ENCODE data around the gene GLT6D1. TPM values are rescaled to one million over a fixed set of nuclear protein-coding genes. Genes with fewer than 3 reads are reported as not detected.
"Not testable (repeated sequence)": the region's sequence is repeated elsewhere in the genome, so short reads cannot be mapped to it uniquely, and the experiment has no call there.

GLT6D1 gene
- total and polyA plus RNA-seq, 5 donors from 2014 or later, result not detected

- H3K9me3 ChIP-seq (ENCODE audit: control insufficient read depth in 2 of 2, low read length in 2 of 2), result peaks cover 31 to 42% of the 10 kb centered on the region in 2 experiments
- ATAC-seq (ENCODE audit: low read depth in 2 of 2) (no peak), DNase-seq (no peak)
- no peaks in the 10 kb centered on the region for H3K4me1 ChIP-seq (ENCODE audit: control insufficient read depth, insufficient read depth, low read length, poor library complexity, severe bottlenecking)
- no peaks in the 10 kb centered on the region for H3K36me3 ChIP-seq (ENCODE audit: control insufficient read depth, insufficient read depth, low read length)
- Mint-ChIP-seq H3K4me1 (no peaks in the 10 kb centered on the region), H3K9me3 (peaks cover 3 to 52% (median 25%) of the 10 kb centered on the region in 7 donors), H3K27me3 (no peaks in the 10 kb centered on the region), H3K4me3 (no peak overlapping the region), H3K36me3 (peaks cover 6% of the 10 kb centered on the region), H3K27ac (no peak overlapping the region)
- no peak overlapping the region for H3K4me3 ChIP-seq (ENCODE audit: low read depth, low read length)
- H3K27ac ChIP-seq (ENCODE audit: insufficient read depth, low read length, poor library complexity, severe bottlenecking), result no peak overlapping the region
- no peaks in the 10 kb centered on the region for H3K27me3 ChIP-seq (ENCODE audit: control insufficient read depth, insufficient read depth, low read length)
Observed at GRCh38 chr9:135644631-135645218, 5.4 kb upstream of the GLT6D1 start.

GRCh38 chr9:135641745-135642144 lies 2.4 kb upstream of the GLT6D1 start:
- H3K4me3 ChIP-seq (ENCODE audit: low read depth, low read length), result no peak overlapping the region
- H3K9me3 ChIP-seq (ENCODE audit: control insufficient read depth in 2 of 2, low read length in 2 of 2), result peaks cover 11 to 16% of the 10 kb centered on the region in 2 experiments
- ATAC-seq (ENCODE audit: low read depth in 2 of 2) (no peak), DNase-seq (no peak)
- no peaks in the 10 kb centered on the region for H3K27me3 ChIP-seq (ENCODE audit: control insufficient read depth, insufficient read depth, low read length)
- Mint-ChIP-seq H3K4me1 (no peaks in the 10 kb centered on the region), H3K9me3 (peaks cover 2 to 29% (median 21%) of the 10 kb centered on the region in 7 donors), H3K27ac (no peak overlapping the region), H3K27me3 (no peaks in the 10 kb centered on the region), H3K36me3 (peaks cover 6% of the 10 kb centered on the region), H3K4me3 (no peak overlapping the region)
- no peak overlapping the region for H3K27ac ChIP-seq (ENCODE audit: insufficient read depth, low read length, poor library complexity, severe bottlenecking)
- H3K4me1 ChIP-seq (ENCODE audit: control insufficient read depth, insufficient read depth, low read length, poor library complexity, severe bottlenecking), result no peaks in the 10 kb centered on the region
- no peaks in the 10 kb centered on the region for H3K36me3 ChIP-seq (ENCODE audit: control insufficient read depth, insufficient read depth, low read length)

GRCh38 chr9:135641047-135641446 lies 1.7 kb upstream of the GLT6D1 start:
- no peak overlapping the region for H3K27ac ChIP-seq (ENCODE audit: insufficient read depth, low read length, poor library complexity, severe bottlenecking)
- no peak overlapping the region for H3K4me3 ChIP-seq (ENCODE audit: low read depth, low read length)
- no peaks in the 10 kb centered on the region for H3K27me3 Mint-ChIP-seq
- no peak overlapping the region for H3K4me3 Mint-ChIP-seq
- H3K9me3 Mint-ChIP-seq, result peaks cover 2 to 26% (median 20%) of the 10 kb centered on the region in 7 donors
- H3K9me3 ChIP-seq (ENCODE audit: control insufficient read depth in 2 of 2, low read length in 2 of 2), result peaks cover 11 to 16% of the 10 kb centered on the region in 2 experiments
- ATAC-seq (ENCODE audit: low read depth in 2 of 2), result no peak
- H3K27me3 ChIP-seq (ENCODE audit: control insufficient read depth, insufficient read depth, low read length), result no peaks in the 10 kb centered on the region
- no peaks in the 10 kb centered on the region for H3K36me3 ChIP-seq (ENCODE audit: control insufficient read depth, insufficient read depth, low read length)
- H3K27ac Mint-ChIP-seq, result no peak overlapping the region
- no peaks in the 10 kb centered on the region for H3K4me1 Mint-ChIP-seq
- DNase-seq, result no peak
- peaks cover 6% of the 10 kb centered on the region for H3K36me3 Mint-ChIP-seq
- H3K4me1 ChIP-seq (ENCODE audit: control insufficient read depth, insufficient read depth, low read length, poor library complexity, severe bottlenecking), result no peaks in the 10 kb centered on the region

- H3K27me3 ChIP-seq (ENCODE audit: control insufficient read depth, insufficient read depth, low read length); DNase-seq; H3K9me3 Mint-ChIP-seq; H3K4me3 ChIP-seq (ENCODE audit: low read depth, low read length); H3K27ac Mint-ChIP-seq; H3K36me3 ChIP-seq (ENCODE audit: control insufficient read depth, insufficient read depth, low read length); H3K27me3 Mint-ChIP-seq; ATAC-seq (ENCODE audit: low read depth in 2 of 2); H3K4me1 ChIP-seq (ENCODE audit: control insufficient read depth, insufficient read depth, low read length, poor library complexity, severe bottlenecking); H3K36me3 Mint-ChIP-seq; H3K9me3 ChIP-seq (ENCODE audit: control insufficient read depth in 2 of 2, low read length in 2 of 2); H3K4me3 Mint-ChIP-seq; H3K27ac ChIP-seq (ENCODE audit: insufficient read depth, low read length, poor library complexity, severe bottlenecking); H3K4me1 Mint-ChIP-seq: not testable (repeated sequence)
Observed at GRCh38 chr9:135636930-135637530, 2.3 kb downstream of the GLT6D1 start.

- peaks cover 0 to 11% (median 5%) of the 10 kb centered on the region in 7 donors for H3K9me3 Mint-ChIP-seq
- Histone ChIP-seq H3K4me1 (ENCODE audit: control insufficient read depth, insufficient read depth, low read length, poor library complexity, severe bottlenecking) (no peaks in the 10 kb centered on the region), H3K36me3 (ENCODE audit: control insufficient read depth, insufficient read depth, low read length) (no peaks in the 10 kb centered on the region), H3K4me3 (ENCODE audit: low read depth, low read length) (no peak overlapping the region), H3K27me3 (ENCODE audit: control insufficient read depth, insufficient read depth, low read length) (no peaks in the 10 kb centered on the region), H3K9me3 (ENCODE audit: control insufficient read depth in 2 of 2, low read length in 2 of 2) (peaks cover 10% of the 10 kb centered on the region in 2 experiments), H3K27ac (ENCODE audit: insufficient read depth, low read length, poor library complexity, severe bottlenecking) (no peak overlapping the region)
- no peaks in the 10 kb centered on the region for H3K4me1 Mint-ChIP-seq
- H3K4me3 Mint-ChIP-seq, result no peak overlapping the region
- ATAC-seq (ENCODE audit: low read depth in 2 of 2) (no peak), DNase-seq (no peak)
- no peaks in the 10 kb centered on the region for H3K36me3 Mint-ChIP-seq
- no peak overlapping the region for H3K27ac Mint-ChIP-seq
- H3K27me3 Mint-ChIP-seq, result peaks cover 9% of the 10 kb centered on the region
Observed at GRCh38 chr9:135632841-135633240, 6.5 kb downstream of the GLT6D1 start.

- H3K27ac ChIP-seq (ENCODE audit: insufficient read depth, low read length, poor library complexity, severe bottlenecking), result no peak overlapping the region
- Mint-ChIP-seq H3K36me3 (no peaks in the 10 kb centered on the region), H3K4me1 (no peaks in the 10 kb centered on the region), H3K4me3 (no peak overlapping the region), H3K9me3 (peaks cover 0 to 14% (median 4%) of the 10 kb centered on the region in 7 donors), H3K27ac (no peak overlapping the region), H3K27me3 (no peaks in the 10 kb centered on the region)
- no peaks in the 10 kb centered on the region for H3K27me3 ChIP-seq (ENCODE audit: control insufficient read depth, insufficient read depth, low read length)
- DNase-seq (no peak), ATAC-seq (ENCODE audit: low read depth in 2 of 2) (no peak)
- no peaks in the 10 kb centered on the region for H3K4me1 ChIP-seq (ENCODE audit: control insufficient read depth, insufficient read depth, low read length, poor library complexity, severe bottlenecking)
- no peak overlapping the region for H3K4me3 ChIP-seq (ENCODE audit: low read depth, low read length)
- no peaks in the 10 kb centered on the region for H3K36me3 ChIP-seq (ENCODE audit: control insufficient read depth, insufficient read depth, low read length)
- H3K9me3 ChIP-seq (ENCODE audit: control insufficient read depth in 2 of 2, low read length in 2 of 2), result peaks cover 11 to 19% of the 10 kb centered on the region in 2 experiments
Observed at GRCh38 chr9:135624282-135624681, 15.1 kb downstream of the GLT6D1 start.

- Histone ChIP-seq H3K4me1 (ENCODE audit: control insufficient read depth, insufficient read depth, low read length, poor library complexity, severe bottlenecking) (no peaks in the 10 kb centered on the region), H3K9me3 (ENCODE audit: control insufficient read depth in 2 of 2, low read length in 2 of 2) (peaks cover 2 to 6% of the 10 kb centered on the region in 2 experiments), H3K27ac (ENCODE audit: insufficient read depth, low read length, poor library complexity, severe bottlenecking) (no peak overlapping the region), H3K4me3 (ENCODE audit: low read depth, low read length) (no peak overlapping the region), H3K36me3 (ENCODE audit: control insufficient read depth, insufficient read depth, low read length) (no peaks in the 10 kb centered on the region), H3K27me3 (ENCODE audit: control insufficient read depth, insufficient read depth, low read length) (no peaks in the 10 kb centered on the region)
- Mint-ChIP-seq H3K27me3 (no peaks in the 10 kb centered on the region), H3K4me3 (no peak overlapping the region), H3K27ac (no peak overlapping the region), H3K9me3 (peaks cover 0 to 11% (median 4%) of the 10 kb centered on the region in 7 donors), H3K4me1 (no peaks in the 10 kb centered on the region), H3K36me3 (no peaks in the 10 kb centered on the region)
- ATAC-seq (ENCODE audit: low read depth in 2 of 2) (no peak), DNase-seq (no peak)
Observed at GRCh38 chr9:135622415-135623020, 16.8 kb downstream of the GLT6D1 start.

- Mint-ChIP-seq H3K27ac (no peak overlapping the region), H3K4me3 (no peak overlapping the region), H3K27me3 (no peaks in the 10 kb centered on the region), H3K36me3 (no peaks in the 10 kb centered on the region), H3K9me3 (no peaks in the 10 kb centered on the region), H3K4me1 (no peaks in the 10 kb centered on the region)
- Histone ChIP-seq H3K36me3 (ENCODE audit: control insufficient read depth, insufficient read depth, low read length) (no peaks in the 10 kb centered on the region), H3K27ac (ENCODE audit: insufficient read depth, low read length, poor library complexity, severe bottlenecking) (no peak overlapping the region), H3K4me1 (ENCODE audit: control insufficient read depth, insufficient read depth, low read length, poor library complexity, severe bottlenecking) (no peaks in the 10 kb centered on the region), H3K27me3 (ENCODE audit: control insufficient read depth, insufficient read depth, low read length) (no peaks in the 10 kb centered on the region), H3K4me3 (ENCODE audit: low read depth, low read length) (no peak overlapping the region), H3K9me3 (ENCODE audit: control insufficient read depth in 2 of 2, low read length in 2 of 2) (no peaks in the 10 kb centered on the region)
- ATAC-seq (ENCODE audit: low read depth in 2 of 2), result no peak
- no peak for DNase-seq
Observed at GRCh38 chr9:135620558-135620957, 18.8 kb downstream of the GLT6D1 start.

Data from CD4-positive, CD25-positive, alpha-beta regulatory T cell (primary cell).